Measurements from ENCODE around the gene SPSB2.

SPSB2 gene

DNA sequence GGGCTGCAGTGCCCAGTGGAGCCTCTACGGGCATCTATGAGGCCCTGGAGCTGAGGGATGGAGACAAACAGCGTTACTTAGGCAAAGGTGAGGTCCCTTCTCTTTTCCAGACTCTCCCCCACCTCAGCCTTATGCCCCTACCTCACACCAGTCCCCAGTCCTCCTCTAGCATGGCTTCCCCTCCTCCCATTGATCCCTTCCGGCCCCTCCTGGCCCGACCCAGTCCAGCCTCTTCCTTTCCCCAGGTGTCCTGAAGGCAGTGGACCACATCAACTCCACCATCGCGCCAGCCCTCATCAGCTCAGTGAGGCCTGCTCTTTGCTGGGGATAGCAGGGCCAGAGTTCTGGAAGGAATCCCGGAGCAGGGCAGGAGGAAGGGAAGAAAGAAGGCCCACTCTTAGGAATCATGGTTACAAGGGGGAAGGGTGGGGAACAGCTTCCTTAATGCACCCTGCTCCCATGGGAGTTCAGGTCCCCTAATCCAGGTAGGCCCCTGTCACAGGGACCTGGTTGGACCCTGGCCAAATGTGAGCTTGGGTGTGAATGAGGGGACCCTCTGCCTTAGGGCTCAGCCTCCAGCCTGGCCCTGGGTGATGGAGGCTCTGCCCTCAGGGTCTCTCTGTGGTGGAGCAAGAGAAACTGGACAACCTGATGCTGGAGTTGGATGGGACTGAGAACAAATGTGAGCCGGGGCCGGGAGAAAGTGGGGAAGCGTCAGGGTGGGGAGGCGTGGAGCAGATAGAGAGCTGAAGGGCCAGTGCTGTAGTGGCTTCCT lies 43.5 kb upstream of the SPSB2 start:
- in situ Hi-C loops (cut with MboI; ENCODE audit: low pct_unique_long_range_greater_than_20kb, low sequenced_read_pairs, unreplicated experiment) = no loop called here
- DNase-seq (ENCODE audit: low spot score) = no peak
- TF ChIP-seq, protein P1, sequence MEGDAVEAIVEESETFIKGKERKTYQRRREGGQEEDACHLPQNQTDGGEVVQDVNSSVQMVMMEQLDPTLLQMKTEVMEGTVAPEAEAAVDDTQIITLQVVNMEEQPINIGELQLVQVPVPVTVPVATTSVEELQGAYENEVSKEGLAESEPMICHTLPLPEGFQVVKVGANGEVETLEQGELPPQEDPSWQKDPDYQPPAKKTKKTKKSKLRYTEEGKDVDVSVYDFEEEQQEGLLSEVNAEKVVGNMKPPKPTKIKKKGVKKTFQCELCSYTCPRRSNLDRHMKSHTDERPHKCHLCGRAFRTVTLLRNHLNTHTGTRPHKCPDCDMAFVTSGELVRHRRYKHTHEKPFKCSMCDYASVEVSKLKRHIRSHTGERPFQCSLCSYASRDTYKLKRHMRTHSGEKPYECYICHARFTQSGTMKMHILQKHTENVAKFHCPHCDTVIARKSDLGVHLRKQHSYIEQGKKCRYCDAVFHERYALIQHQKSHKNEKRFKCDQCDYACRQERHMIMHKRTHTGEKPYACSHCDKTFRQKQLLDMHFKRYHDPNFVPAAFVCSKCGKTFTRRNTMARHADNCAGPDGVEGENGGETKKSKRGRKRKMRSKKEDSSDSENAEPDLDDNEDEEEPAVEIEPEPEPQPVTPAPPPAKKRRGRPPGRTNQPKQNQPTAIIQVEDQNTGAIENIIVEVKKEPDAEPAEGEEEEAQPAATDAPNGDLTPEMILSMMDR (IDR thresholded peaks at IDR 0.05; ENCODE audit: extremely low read depth, insufficient read depth, missing control alignments) = no peak

- TF ChIP-seq, protein P1 (IDR thresholded peaks at IDR 0.05; ENCODE audit: extremely low read depth, insufficient read depth, missing control alignments) = no peak
- DNase-seq (ENCODE audit: low spot score) = no peak
- in situ Hi-C loops (cut with MboI; ENCODE audit: low pct_unique_long_range_greater_than_20kb, low sequenced_read_pairs, unreplicated experiment) = no loop called here
Observed at GRCh38 chr12:6915789-6916285, 42.7 kb upstream of the SPSB2 start.

DNA sequence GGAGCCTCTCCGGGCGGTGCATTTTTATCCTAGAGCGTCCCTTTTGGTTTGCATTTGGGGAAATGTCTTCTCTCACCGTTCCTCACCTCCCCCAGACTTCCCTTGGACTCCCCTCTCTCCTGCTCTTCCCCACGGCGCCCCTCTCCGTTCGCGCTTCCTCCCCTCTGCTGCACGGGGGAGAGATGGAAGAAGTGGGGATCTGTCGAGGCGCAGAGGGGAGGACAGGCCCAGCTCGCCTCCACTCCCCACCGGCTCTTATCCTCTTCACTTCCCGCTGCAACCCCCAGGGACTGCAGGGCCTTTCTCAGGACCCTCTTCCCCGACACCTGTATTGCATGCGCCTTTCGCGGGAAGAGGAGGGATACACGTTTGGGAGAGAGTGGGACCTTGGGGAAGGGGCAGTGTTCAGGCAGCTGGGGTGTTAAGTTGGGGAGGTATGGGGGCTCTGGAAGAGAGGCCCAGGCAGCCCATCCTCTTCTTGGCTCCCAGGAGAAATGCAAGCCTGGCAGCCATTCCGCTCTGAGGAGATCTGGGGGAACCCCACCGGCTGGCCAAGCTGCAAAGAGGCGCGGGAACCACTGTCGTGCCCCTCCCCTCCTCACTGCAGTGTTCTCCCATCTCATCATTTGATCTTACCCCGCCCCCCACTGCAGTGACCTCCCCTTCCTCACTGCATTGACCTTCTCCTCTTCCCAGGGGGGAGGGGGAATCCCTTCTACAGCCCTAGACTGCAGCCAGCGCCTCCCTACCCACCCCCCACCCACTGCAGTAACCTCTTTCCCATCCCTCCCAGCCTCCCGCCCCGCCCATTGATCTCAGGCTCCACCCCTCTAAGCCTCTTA lies 42.1 kb upstream of the SPSB2 start:
- TF ChIP-seq, protein P1 (IDR thresholded peaks at IDR 0.05; ENCODE audit: extremely low read depth, insufficient read depth, missing control alignments) = no peak
- DNase-seq (ENCODE audit: low spot score) = peak; percentile 69
- in situ Hi-C loops (cut with MboI; ENCODE audit: low pct_unique_long_range_greater_than_20kb, low sequenced_read_pairs, unreplicated experiment) = no loop called here

DNA sequence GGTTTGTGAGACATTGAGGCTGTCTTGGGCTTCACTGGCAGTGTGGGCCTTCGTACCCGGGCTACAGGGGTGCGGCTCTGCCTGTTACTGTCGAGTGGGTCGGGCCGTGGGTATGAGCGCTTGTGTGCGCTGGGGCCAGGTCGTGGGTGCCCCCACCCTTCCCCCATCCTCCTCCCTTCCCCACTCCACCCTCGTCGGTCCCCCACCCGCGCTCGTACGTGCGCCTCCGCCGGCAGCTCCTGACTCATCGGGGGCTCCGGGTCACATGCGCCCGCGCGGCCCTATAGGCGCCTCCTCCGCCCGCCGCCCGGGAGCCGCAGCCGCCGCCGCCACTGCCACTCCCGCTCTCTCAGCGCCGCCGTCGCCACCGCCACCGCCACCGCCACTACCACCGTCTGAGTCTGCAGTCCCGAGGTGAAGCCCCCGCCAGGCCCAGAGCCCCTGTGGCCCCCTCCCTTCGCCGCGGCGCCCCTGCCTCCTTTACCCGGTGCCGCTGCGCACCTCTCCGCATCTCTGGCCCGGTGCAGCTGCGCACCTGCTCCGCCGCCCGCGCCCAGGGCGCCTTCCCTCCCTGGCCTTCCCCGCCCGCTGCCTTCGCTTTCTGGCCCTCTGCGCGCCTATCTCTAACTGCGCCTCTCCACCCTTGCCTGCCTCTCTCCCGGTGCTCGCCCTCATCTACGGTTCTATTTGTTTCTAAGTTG lies 41.3 kb upstream of the SPSB2 start, which contains the start of gene ENO2:
Gene ENO2 (plus strand): TSS at position 335 of the 701 bp plus-strand sequence. CDS start 1,253 bp downstream, outside the sequence.
- peak; percentile 91 for DNase-seq (ENCODE audit: low spot score)
- TF ChIP-seq, protein P1 (IDR thresholded peaks at IDR 0.05; ENCODE audit: extremely low read depth, insufficient read depth, missing control alignments) = no peak
- in situ Hi-C loops (cut with MboI; ENCODE audit: low pct_unique_long_range_greater_than_20kb, low sequenced_read_pairs, unreplicated experiment) = no loop called here

GRCh38 chr12:6912164-6912935 lies 39.2 kb upstream of the SPSB2 start:
- TF ChIP-seq, protein P1 (IDR thresholded peaks at IDR 0.05; ENCODE audit: extremely low read depth, insufficient read depth, missing control alignments) = no peak
- DNase-seq (ENCODE audit: low spot score) = no peak
- in situ Hi-C loops (cut with MboI; ENCODE audit: low pct_unique_long_range_greater_than_20kb, low sequenced_read_pairs, unreplicated experiment) = no loop called here
